GM10248 (cell line): ENCODE data around the gene DSCAML1.

Experiments used
- CTCF ChIA-PET: fragments of 300-600 bp; sonication (Branson Sonifier 250); formaldehyde crosslinking; extraction: SDS; loops from one replicate; lab custom pipeline; 2021; ENCODE audit warnings: antibody characterized with exemption; lab: Yijun Ruan, JAX
- POLR2A ChIA-PET: fragments of 350-650 bp; sonication (Branson Sonifier 250); formaldehyde crosslinking; extraction: SDS; loops from one replicate; lab custom pipeline; 2020; ENCODE audit warnings: antibody characterized with exemption; lab: Yijun Ruan, JAX
- DNase-seq: peaks from one replicate; pipeline ENCODE4 v3.0.0; 2012; ENCODE audit errors: extremely low spot score
- TF ChIP-seq, protein P1 (sequence below): IDR thresholded peaks from 2 replicates; pipeline ENCODE4 v1.5.1; 2012; ENCODE audit warnings: mild to moderate bottlenecking, low read depth; ENCODE audit errors: extremely low read depth, missing control alignments, control extremely low read depth

DSCAML1 gene

DNA sequence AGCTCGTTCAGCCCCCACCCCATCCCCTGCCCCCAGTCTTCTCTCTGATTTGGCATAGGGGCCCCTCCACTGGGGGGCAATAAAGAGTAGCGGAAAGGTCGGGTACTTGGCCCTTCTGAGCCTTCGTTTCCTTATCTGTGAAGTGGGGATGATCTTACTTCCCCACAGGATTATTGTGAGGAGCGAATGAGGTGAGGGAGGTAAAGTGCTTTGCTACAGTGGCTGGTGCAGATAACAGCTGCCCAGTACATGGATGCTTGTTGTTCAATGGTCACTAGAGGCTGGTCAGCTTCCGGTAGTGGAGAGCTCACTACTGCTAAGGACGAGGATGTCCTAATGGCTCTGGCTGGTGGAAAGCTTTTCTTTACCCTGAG lies 368.2 kb downstream of the DSCAML1 start:
- TF ChIP-seq, protein P1, sequence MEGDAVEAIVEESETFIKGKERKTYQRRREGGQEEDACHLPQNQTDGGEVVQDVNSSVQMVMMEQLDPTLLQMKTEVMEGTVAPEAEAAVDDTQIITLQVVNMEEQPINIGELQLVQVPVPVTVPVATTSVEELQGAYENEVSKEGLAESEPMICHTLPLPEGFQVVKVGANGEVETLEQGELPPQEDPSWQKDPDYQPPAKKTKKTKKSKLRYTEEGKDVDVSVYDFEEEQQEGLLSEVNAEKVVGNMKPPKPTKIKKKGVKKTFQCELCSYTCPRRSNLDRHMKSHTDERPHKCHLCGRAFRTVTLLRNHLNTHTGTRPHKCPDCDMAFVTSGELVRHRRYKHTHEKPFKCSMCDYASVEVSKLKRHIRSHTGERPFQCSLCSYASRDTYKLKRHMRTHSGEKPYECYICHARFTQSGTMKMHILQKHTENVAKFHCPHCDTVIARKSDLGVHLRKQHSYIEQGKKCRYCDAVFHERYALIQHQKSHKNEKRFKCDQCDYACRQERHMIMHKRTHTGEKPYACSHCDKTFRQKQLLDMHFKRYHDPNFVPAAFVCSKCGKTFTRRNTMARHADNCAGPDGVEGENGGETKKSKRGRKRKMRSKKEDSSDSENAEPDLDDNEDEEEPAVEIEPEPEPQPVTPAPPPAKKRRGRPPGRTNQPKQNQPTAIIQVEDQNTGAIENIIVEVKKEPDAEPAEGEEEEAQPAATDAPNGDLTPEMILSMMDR: no peak
- ChIA-PET POLR2A (no interaction called here), CTCF (interaction anchor here (0.8 to 6.1 kb wide), 5 partner anchors 16 to 518 kb away, joined by 3 to 89 read pairs (median 4); no protein-coding TSS in a partner anchor)
- DNase-seq: no peak

DNA sequence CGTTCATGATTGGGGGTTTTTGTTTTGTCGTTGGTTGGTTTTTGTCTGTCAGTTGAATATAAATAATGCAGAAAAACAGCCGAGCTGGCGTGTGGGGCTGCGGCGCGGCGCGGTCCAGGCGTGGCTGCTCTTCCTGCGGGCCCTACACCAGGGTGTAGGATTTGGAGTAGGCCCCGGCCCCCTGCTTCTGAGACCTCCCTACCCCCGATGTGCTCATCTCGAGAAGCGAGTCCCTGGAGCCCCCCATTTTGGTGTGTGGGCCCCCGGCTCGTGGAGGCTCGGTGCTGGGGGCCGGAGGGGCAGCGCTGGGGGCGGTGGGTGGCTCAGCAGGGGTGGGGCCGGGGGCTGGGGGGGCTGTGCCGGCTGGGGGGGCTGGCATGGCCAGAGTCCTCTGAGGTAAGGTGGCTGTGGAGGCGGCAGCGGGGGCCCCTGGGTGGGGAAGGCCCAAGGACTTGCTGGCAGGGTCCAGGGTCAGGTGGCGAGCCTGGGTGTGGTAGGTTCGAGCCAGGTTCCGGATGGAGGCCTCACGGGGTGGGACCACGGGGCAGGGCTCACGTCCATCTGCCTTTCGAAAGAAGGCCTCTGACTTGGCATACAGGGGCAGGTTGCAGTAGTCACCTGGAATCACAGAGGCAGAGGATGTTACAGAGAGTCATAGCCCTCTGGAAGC lies 368.7 kb downstream of the DSCAML1 start:
- ChIA-PET POLR2A (no interaction called here), CTCF (interaction anchor here (0.8 to 6.1 kb wide), 8 partner anchors 16 to 518 kb away, joined by 3 to 89 read pairs (median 26); no protein-coding TSS in a partner anchor)
- DNase-seq: no peak
- TF ChIP-seq, protein P1: no peak

DNA sequence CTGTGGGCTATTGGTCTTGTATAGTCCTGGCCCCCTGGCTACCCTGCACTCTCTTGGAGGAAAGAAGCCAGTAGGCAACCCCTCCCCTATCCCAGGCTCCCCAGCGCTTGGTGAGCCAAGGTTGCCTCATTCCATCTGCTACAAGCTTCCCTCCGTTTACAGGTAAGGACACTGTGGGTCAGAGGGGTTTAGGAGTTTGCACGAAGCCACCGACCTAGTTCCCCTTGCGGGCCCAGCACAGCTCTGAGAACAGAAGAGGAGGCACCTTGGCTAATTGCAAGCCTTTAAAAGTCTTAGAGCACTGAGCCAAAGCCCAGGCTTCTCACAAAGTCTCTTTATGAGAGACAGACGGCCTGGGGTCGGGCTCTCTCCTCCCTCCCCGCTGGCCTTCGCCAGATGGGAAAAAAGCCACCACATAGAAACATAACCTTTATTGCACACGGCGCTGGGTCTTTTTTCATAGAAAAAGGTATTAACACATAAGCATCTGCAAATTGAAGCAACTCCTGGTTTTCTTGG lies 369.6 kb downstream of the DSCAML1 start:
- POLR2A ChIA-PET: no interaction called here
- no peak for DNase-seq
- TF ChIP-seq, protein P1: no peak
- CTCF ChIA-PET: interaction anchor here (1.0 to 6.1 kb wide), 23 partner anchors 9 to 626 kb away, joined by 3 to 89 read pairs (median 13); partner anchors contain the start of gene FXYD2

DNA sequence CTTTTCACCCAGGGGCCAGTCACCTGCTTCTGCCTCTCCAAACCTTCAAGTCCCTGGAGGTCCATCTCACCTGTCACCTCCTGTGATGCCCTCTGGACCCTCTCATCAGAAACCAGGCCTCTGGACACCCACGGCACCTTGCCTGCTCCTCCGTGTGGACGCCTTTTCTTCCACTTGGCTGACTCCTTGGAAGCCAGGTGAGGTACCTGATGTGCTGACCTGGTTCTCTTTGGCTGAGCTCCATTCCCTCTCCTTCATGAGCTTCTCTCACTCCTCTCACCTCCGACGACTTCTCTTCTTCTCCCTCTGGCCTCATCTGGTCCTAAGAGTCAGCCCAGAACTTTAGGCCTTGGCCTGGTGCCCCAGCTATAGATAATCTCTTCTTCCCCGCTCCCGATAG lies 370.1 kb downstream of the DSCAML1 start:
- POLR2A ChIA-PET: no interaction called here
- DNase-seq: no peak
- TF ChIP-seq, protein P1: no peak
- CTCF ChIA-PET: interaction anchor here (0.7 to 6.1 kb wide), 56 partner anchors 9 to 626 kb away, joined by 3 to 89 read pairs (median 6); partner anchors contain the start of genes CEP164 and FXYD2

DNA sequence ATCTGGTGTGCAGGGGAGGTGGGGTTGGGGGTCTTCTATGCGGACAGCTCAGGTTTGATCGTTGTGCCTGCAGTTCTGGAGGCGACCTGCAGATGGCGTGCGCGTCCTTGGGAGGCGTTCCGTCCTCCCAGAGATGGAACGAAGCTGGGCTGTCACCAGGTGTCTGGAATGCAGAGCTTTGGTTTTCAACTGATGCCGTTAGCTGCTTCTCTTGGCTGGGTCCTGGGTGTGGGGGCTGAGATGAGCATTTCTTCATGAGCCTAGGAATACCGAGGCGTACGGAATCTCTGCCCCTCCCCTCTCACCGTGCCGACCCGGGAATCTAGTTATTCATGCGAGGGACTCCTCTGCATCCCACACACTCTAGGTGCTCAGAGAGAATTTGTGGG lies 370.7 kb downstream of the DSCAML1 start:
- DNase-seq: peak; percentile 85
- POLR2A ChIA-PET: interaction anchor here (0.5 kb wide), 1 partner anchor 984 kb away, joined by 3 read pairs; no protein-coding TSS in a partner anchor
- TF ChIP-seq, protein P1: peak; percentile 95
- CTCF ChIA-PET: interaction anchor here (0.6 to 6.1 kb wide), 94 partner anchors 8 to 731 kb away, joined by 3 to 89 read pairs (median 4); partner anchors contain the start of genes CEP164 and FXYD2

DNA sequence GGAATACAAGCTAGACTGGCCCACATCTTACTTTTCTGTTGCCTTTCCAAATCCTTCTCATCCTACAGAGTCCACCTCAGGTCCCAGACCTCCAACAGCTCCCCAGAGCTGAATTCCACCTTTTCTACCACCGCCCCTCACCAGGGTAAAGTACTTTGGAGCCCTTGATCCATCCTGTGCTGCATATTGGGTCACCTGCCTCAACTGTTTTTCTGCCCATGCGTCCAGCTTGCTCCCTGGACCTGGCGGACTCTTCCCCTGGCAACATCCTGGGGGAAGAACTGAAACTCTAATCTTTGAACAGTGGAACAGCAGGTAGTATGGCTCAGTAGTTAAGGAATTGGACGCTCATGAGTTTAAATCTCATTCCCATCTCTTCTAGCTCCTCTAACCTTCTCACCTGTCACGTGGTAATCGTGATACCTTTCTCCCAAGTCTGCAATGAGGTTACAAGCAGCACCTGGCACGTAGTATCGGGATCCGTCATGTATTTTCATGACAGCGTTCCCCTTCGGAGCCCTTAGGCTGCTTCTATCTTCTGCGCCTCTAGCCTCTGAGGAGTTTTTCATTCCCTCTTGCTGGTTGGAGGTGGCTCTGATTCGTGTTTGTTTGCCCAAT lies 371.2 kb downstream of the DSCAML1 start:
- DNase-seq: no peak
- TF ChIP-seq, protein P1: no peak
- POLR2A ChIA-PET: interaction anchor here (0.6 kb wide), 1 partner anchor 10 kb away, joined by 5 read pairs; no protein-coding TSS in a partner anchor
- CTCF ChIA-PET: interaction anchor here (0.7 to 6.1 kb wide), 83 partner anchors 8 to 731 kb away, joined by 3 to 89 read pairs (median 5); partner anchors contain the start of genes CEP164 and FXYD2
